ENCODE results near the gene DUSP12. TPM values are rescaled to one million over a fixed set of nuclear protein-coding genes. Genes with fewer than 3 reads are reported as not detected.

DUSP12 gene
- total RNA-seq, 2 donors from 2014 or later = 26.2 to 28.9 TPM

- Mint-ChIP-seq H3K9me3 (no peaks in the 10 kb centered on the region), H3K4me3 (no peak overlapping the region), H3K27ac (no peak overlapping the region), H3K27me3 (ENCODE audit: insufficient read depth) (peaks cover 50% of the 10 kb centered on the region), H3K4me1 (peaks cover 45% of the 10 kb centered on the region), H3K36me3 (ENCODE audit: low read depth) (no peaks in the 10 kb centered on the region)
- TF ChIP-seq CTCF (conservative IDR thresholded peaks at IDR 0.05) = no peak
- H3K4me1 ChIP-seq (ENCODE audit: control insufficient read depth, insufficient read depth, low read length) = peaks cover 24% of the 10 kb centered on the region
- WGBS, 2 experiments (ENCODE audit: insufficient coverage in 1 of 2, insufficient read length in 1 of 2) = 78% methylated on average over 1 of the region's 1 CpG; no CpG with 5 or more reads in 1 of the 2 experiments
- no peak overlapping the region for H3K4me3 ChIP-seq (ENCODE audit: low read length)
- H3K36me3 ChIP-seq (ENCODE audit: control insufficient read depth, insufficient read depth, low read length) = no peaks in the 10 kb centered on the region
- DNase-seq = no peak
- H3K27me3 ChIP-seq (ENCODE audit: control insufficient read depth, insufficient read depth, low read length, poor library complexity, severe bottlenecking) = peaks cover 33% of the 10 kb centered on the region
- no peak overlapping the region for H3K9ac ChIP-seq (ENCODE audit: extremely low read depth, low read length, poor library complexity, severe bottlenecking)
- no peaks in the 10 kb centered on the region for H3K9me3 ChIP-seq (ENCODE audit: control insufficient read depth, low read length)
- H3K27ac ChIP-seq (ENCODE audit: low read depth, low read length) = no peak overlapping the region
Measured at GRCh38 chr1:161733526-161733925, 16.1 kb upstream of the DUSP12 start.

GRCh38 chr1:161735837-161736236 is 13.7 kb upstream of the DUSP12 start:
- H3K36me3 ChIP-seq (ENCODE audit: control insufficient read depth, insufficient read depth, low read length) = no peaks in the 10 kb centered on the region
- no peaks in the 10 kb centered on the region for H3K9me3 Mint-ChIP-seq
- peaks cover 18% of the 10 kb centered on the region for H3K27me3 ChIP-seq (ENCODE audit: control insufficient read depth, insufficient read depth, low read length, poor library complexity, severe bottlenecking)
- H3K27ac ChIP-seq (ENCODE audit: low read depth, low read length) = no peak overlapping the region
- peaks cover 36% of the 10 kb centered on the region for H3K4me1 Mint-ChIP-seq
- TF ChIP-seq CTCF (conservative IDR thresholded peaks at IDR 0.05) = no peak
- peaks cover 32% of the 10 kb centered on the region for H3K27me3 Mint-ChIP-seq (ENCODE audit: insufficient read depth)
- H3K4me3 Mint-ChIP-seq = no peak overlapping the region
- H3K4me1 ChIP-seq (ENCODE audit: control insufficient read depth, insufficient read depth, low read length) = peaks cover 21% of the 10 kb centered on the region
- no peaks in the 10 kb centered on the region for H3K9me3 ChIP-seq (ENCODE audit: control insufficient read depth, low read length)
- WGBS, 2 experiments (ENCODE audit: insufficient coverage in 1 of 2, insufficient read length in 1 of 2) = 93 to 100% methylated on average over 2 to 3 of the region's 3 CpGs
- H3K9ac ChIP-seq (ENCODE audit: extremely low read depth, low read length, poor library complexity, severe bottlenecking) = no peak overlapping the region
- H3K36me3 Mint-ChIP-seq (ENCODE audit: low read depth) = no peaks in the 10 kb centered on the region
- no peak overlapping the region for H3K27ac Mint-ChIP-seq
- no peak for DNase-seq
- no peak overlapping the region for H3K4me3 ChIP-seq (ENCODE audit: low read length)

- Histone ChIP-seq H3K27ac (ENCODE audit: low read depth, low read length) (no peak overlapping the region), H3K27me3 (ENCODE audit: control insufficient read depth, insufficient read depth, low read length, poor library complexity, severe bottlenecking) (peaks cover 16% of the 10 kb centered on the region), H3K36me3 (ENCODE audit: control insufficient read depth, insufficient read depth, low read length) (no peaks in the 10 kb centered on the region), H3K9me3 (ENCODE audit: control insufficient read depth, low read length) (no peaks in the 10 kb centered on the region), H3K4me3 (ENCODE audit: low read length) (no peak overlapping the region), H3K4me1 (ENCODE audit: control insufficient read depth, insufficient read depth, low read length) (peaks cover 16% of the 10 kb centered on the region), H3K9ac (ENCODE audit: extremely low read depth, low read length, poor library complexity, severe bottlenecking) (no peak overlapping the region)
- Mint-ChIP-seq H3K4me3 (no peak overlapping the region), H3K9me3 (no peaks in the 10 kb centered on the region), H3K27me3 (ENCODE audit: insufficient read depth) (peaks cover 26% of the 10 kb centered on the region), H3K4me1 (peaks cover 30% of the 10 kb centered on the region), H3K36me3 (ENCODE audit: low read depth) (no peaks in the 10 kb centered on the region), H3K27ac (no peak overlapping the region)
- no peak for TF ChIP-seq CTCF (conservative IDR thresholded peaks at IDR 0.05)
- no peak for DNase-seq
- WGBS, 2 experiments (ENCODE audit: insufficient coverage in 1 of 2, insufficient read length in 1 of 2) = 45 to 79% methylated on average over 2 to 4 of the region's 4 CpGs
Measured at GRCh38 chr1:161736335-161736969, 13.1 kb upstream of the DUSP12 start.

Measured in endodermal cell (in vitro differentiated cells).